GM21360 (cell line): ENCODE data around the gene CUTC.
"Not testable (repeated sequence)": the region's sequence is repeated elsewhere in the genome, so short reads cannot be mapped to it uniquely, and the experiment has no call there.

Experiments used
- ATAC-seq: cut with Tn5 transposase; IDR thresholded peaks from one replicate; pipeline ENCODE4 v1.9.1; 2021; ENCODE audit warnings: mild to moderate bottlenecking, moderate library complexity; ENCODE audit not compliant: unreplicated experiment

Gene CUTC

DNA sequence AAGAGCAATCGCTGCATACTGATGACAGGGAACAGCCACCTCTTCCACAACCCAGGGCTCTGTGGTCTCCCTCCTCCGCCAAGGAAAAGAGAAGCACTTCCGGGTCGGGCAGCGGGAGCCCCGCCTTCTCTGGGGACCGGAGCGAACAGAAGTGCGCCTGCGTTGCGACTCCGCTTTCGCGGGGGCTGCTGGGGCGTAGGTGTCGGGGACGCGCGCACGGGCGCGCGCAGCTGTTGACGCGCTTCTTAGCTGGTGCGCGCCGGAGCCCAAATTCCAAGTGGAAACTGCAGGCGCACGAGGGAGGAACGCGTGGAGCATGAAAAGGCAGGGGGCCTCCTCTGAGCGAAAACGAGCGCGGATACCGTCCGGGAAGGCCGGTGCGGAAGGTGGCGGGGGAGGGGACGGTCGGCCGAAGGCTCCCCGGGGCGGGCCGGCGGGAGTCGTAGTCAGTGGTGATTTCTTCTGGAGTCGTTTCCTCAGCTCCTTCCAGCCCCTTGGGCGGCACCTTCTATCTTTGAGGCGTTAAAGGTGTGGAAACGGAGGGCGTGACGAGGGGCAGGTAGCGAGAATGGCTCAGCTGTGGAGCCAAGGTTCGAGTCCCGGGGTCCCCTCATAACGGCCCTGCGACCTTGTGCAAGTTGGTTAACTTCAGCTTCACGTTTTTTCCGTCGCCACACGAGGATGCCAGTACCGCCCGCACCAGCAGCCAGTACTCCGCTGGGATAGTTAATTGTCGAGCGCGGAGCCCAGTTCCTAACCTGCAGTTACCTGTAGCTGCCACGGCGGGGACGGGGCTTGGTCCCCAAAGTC lies at the start of gene CUTC, which contains the start of gene COX15:
CUTC (plus strand) TSS at position 202 of the 810 bp plus-strand sequence; CDS start at position 317, 115 bp downstream.
COX15 (minus strand) TSS at position 95 of the 810 bp plus-strand sequence; CDS start at position 17, 78 bp downstream.
- peak; percentile 81 for ATAC-seq

DNA sequence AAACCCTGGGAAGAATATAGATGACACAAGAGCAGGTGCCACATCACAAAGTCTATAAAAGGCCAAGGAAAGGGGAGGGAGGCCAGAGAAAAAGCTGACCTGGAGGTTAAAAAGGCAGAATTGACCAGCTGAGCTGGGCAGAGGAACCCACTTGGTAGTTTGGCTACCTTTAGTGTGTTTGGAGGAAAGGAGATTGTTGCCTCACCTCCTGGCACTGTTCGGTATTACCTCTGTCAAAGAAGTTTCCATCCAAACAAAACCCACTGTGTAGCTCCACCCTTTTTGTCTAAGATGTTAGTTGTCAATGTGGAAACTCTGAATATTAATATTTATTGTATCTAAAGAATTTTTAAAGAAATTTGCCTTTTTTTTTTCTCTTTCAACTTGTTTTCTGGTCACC lies 49.3 kb upstream of the CUTC start:
- no peak for ATAC-seq

DNA sequence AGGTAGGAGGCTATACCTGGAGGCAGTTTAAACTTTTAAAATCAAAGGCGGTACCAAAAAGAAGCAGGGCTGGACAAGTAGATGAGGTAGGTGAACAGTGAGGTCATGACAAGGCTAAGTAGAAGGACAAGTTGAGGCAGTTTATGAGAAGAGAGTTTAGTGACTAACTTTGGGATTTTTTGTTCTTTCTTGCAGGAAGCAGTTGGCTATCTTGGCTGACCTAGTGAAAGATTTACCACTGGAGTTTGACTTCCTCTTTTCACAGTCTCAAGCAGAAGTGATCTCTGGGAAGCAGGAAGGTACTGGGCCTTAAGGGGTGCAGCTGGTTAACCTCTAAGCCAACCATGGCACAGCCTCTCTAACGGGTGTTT lies 46.5 kb upstream of the CUTC start:
- ATAC-seq, result peak; percentile 84

DNA sequence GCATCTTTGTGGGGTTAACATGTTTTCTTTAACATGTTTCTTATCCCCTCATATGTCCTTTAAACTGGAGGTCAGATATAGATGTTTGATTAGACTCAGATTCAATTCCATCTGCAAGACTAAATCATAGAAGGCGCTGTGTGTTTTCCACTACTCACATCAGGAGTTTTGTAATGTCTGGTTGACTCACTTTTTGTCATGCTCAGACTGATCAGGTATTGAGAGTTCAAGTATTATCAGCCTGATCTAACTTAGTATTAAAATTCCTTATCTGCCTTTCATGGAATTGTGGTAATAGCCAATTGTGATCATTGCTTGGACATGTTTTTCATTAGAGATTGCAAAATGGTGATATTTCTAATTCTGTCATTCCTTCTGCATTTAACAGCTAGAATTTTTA lies 42.6 kb upstream of the CUTC start:
- ATAC-seq, result no peak

GRCh38 chr10:99693933-99694583 lies 38.0 kb upstream of the CUTC start:
- ATAC-seq, result no peak

DNA sequence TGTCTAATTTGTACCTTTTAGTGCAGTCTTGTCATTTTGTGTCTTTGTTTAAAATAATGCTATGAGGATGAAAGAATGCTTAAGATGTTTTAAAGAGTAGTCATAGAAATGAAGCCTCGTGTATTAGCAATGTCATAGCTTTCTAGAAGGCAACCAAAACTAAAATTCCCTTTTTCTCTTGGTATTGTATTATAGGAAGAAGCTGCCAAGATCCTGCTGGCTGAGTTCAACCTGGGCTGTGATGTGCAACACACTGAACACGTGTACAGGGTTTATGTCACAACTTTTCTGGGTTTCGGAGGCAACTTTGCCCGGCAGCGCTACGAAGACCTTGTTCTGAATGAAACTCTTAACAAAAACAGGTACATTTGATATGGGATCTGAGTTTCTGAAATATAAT lies 36.3 kb upstream of the CUTC start:
- ATAC-seq, result no peak

DNA sequence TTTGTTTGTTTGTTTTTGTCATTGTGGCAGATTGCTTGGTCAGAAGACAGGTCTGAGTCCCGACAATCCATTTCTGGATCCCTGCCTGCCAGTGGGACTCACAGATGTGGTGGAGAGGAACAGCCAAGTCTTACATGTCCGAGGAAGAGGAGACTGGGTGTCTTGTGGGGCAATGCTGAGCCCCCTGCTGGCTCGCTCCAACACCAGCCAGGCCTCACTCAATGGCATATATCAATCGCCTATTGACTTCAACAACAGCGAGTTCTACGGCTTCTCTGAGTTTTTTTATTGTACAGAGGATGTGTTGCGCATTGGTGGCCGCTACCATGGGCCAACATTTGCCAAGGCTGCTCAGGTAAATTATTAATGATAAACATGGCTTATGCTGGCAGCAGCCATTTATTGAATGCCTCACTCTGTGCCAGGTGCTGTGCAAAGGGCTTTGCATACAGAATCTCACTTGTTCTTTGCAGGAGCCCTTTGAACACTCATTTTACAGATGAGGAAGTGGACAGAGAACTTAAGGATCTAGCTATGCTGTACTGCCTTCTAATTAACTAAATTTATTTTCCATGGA lies 33.4 kb upstream of the CUTC start:
- ATAC-seq, result no peak

GRCh38 chr10:99700649-99701048 lies 31.4 kb upstream of the CUTC start:
- no peak for ATAC-seq

DNA sequence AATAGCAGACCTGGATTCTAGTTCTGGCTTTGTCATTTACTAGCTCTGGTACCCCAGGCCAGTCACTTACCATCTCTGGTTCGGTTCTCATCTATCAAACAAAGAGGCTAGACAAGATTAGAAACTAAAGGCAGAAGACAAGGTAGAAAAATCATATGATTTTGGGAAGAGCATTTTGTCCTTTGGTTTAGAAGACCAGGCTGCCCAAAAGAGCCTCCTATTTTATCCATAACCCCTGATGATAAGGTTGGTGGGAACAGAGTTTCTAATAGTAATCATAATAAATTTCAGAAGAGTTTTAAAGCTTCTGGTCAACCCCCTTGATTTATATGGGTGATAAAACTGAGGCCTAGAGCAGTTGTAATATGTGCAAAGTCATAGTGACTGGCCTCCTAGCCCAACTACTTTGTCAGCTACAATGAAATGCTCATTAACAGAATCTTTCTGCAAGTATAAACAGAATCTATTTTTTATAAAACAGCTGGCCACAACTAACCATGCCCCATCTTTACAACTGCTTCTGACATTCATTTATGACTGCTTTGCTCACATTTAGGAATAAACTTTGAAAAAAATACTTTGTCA lies 23.5 kb upstream of the CUTC start:
- no peak for ATAC-seq

GRCh38 chr10:99709480-99710229 lies 22.4 kb upstream of the CUTC start:
- no peak for ATAC-seq

DNA sequence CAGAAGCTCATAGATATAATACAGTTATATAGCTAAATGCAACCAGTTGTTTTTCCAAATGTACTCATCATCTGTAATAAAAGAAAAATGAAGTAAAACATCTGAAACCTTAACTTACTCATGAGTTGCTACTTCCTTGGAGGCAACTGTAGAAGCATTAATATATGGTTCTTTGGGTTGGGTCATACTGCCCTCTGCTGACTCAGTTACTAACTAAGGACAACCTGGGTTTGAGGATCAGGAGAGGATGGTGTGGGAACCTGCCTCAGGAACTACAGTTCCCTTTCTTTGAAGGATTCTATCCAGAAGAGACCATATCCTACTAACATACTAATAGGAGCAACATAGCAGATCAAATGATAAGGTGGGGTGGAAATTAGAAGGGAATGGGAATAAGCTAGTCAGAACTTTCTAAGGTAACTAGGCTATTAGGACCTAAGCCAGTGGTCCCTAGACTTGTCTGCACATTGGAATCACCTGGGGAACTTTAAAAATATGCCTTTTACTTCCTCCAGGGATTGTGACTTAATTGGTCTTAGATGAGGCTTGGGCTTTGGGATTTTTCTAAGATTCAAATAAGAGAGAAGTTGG lies 20.8 kb upstream of the CUTC start:
- ATAC-seq, result no peak

DNA sequence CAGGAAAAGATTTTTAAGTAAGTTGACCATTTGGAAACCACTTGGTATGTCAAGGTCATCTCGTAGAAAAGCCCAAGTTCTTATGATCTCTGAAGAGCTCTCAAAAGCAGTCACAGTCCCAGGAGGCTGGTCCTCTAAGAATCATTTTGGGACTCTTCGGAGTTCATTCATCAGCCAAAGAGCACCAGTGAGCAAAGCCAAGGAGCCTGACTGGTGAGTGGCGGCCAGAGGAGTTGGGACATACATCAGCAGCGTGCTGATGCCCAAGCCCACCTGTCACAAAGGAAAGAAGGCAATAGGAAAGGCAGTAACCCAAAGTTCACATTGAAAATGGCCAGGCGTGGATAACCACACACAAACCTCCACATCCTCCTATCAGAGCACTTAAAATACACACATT lies 17.6 kb upstream of the CUTC start:
- ATAC-seq, result no peak

- no peak for ATAC-seq
Measured at GRCh38 chr10:99720387-99720786, 11.6 kb upstream of the CUTC start.

DNA sequence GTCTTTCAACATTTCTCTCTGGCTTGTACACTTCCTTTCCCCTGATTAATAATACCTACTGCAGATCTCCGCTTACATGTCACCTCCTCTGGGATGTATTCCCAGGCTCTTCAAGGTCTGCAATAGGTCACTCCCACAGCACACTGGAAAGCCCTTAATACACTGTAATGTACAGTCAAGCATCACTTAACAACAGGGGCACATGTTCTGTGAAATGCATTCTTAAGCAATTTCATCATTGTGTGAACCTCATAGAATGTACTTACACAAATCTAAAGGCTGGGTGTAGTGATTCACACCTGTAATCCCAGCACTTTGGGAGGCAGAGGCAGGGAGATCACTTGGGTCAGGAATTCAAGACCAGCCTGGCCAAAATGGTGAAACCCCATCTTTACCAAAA lies 2.0 kb upstream of the CUTC start:
- no peak for ATAC-seq

GRCh38 chr10:99731306-99732032 lies 565 bp upstream of the CUTC start:
- ATAC-seq, result no peak

- no peak for ATAC-seq
Measured at GRCh38 chr10:99733366-99733765, 1.3 kb downstream of the CUTC start.

DNA sequence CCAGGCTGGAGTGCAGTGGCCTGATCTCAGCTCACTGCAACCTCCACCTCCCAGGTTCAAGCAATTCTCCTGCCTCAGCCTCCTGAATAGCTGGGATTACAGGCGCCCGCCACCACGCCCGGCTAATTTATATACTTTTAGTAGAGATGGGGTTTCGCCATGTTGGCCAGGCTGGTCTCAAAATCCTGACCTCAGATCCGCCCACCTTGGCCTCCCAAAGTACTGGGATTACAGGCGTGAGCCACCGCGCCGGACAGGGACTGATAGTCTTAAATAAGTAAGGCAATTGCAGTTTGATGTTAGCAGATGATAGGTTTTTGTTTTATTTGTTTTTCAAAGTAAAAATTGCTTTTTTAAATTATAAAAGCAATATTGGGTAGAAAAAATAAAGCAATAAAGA lies 2.1 kb downstream of the CUTC start:
- ATAC-seq, result not testable (repeated sequence)

DNA sequence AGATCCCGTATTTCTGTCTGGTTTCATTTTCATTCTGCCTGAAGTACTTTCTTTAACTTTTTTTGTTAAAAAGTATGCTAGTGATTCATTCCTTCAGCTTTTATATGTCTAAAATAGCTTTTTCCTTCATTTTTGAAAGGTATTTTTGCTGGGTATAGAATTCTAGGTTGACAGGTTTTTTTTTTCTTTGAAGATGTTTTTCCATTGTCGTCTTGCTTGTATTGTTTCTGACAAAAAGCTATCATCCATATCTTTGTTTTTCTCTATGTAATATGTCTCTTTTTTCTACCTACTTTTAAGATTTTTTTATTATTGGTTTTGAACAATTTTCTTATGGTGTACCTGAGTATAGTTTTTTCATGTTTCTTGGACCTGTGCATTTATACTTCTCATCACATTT lies 8.2 kb downstream of the CUTC start:
- no peak for ATAC-seq

- ATAC-seq, result no peak
Measured at GRCh38 chr10:99740933-99741559, 9.0 kb downstream of the CUTC start.
